ENCODE results near the gene USP6NL. TPM values are rescaled to one million over a fixed set of nuclear protein-coding genes. Genes with fewer than 3 reads are reported as not detected.

Gene USP6NL
- total and polyA plus RNA-seq, 10 of the 15 experiments (the other 5 are each of a cell fraction or from before 2014, with no cell fraction given) = 4.0 to 27.7 (median 18.2) TPM

DNA sequence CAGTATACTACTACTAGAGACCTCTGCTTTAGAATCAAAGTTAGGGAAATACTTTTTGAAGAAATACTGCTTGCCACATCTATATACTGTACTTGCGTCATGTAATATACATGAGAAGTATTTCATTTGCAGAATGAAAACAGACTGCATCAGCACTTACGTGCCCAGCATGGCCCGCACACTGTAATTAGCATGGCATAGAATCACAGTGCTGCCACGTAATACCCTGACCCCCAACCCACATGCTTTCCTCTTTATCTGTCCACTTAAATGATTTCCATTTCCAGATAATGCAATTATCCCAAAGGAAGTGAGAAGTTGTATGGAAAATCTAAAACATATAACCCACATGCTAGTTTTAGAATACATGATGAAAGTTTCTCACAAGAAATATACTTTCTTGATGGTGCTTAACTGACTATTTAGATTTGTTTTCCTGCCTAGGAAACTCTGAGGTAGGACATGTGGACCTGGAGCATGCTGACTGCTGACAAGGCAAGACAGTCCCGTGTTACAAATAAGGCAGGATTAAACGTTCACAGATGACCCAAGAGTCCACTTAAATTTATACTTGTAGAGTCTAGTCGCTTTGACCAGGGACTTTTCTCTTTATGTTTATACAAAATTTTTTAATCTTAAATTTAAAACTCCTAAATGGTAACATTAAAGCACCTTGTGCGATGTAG lies 12.6 kb downstream of the USP6NL start:
- intact Hi-C loops (cut with micrococcal nuclease; ENCODE audit: unreplicated experiment) (no loop called here), in situ Hi-C loops (cut with MboI) (no loop called here)
- no TSS peak for BruUV-seq (replicated peaks)
- Histone ChIP-seq H3K4me3 (peak overlapping the region; percentile 59; the same call in 1 of the 2 replicates), H3K27ac (ENCODE audit: control insufficient read depth, insufficient read depth) (peak overlapping the region; percentile 71), H3K4me2 (ENCODE audit: control insufficient read depth, insufficient read depth) (peak overlapping the region; percentile 88), H2AFZ (ENCODE audit: control insufficient read depth, low read depth, low read length) (no peak overlapping the region), H3K79me2 (ENCODE audit: control insufficient read depth, insufficient read depth, low read length) (peaks cover 97% of the 10 kb centered on the region), H3K27me3 (replicated peaks in 1 of 2; ENCODE audit: control insufficient read depth in 2 of 2, insufficient read depth in 2 of 2, low read length in 1 of 2) (no peaks in the 10 kb centered on the region), H3K4me1 (ENCODE audit: control insufficient read depth, insufficient read depth, low read length) (peaks cover 41% of the 10 kb centered on the region), H3K36me3 (ENCODE audit: control insufficient read depth in 2 of 2, insufficient read depth in 2 of 2, low read length in 1 of 2) (peaks cover 0 to 3% of the 10 kb centered on the region in 2 experiments; a peak in 2 of 4 replicates), H3K9ac (ENCODE audit: control insufficient read depth, insufficient read depth, low read length) (peak overlapping the region; percentile 64), H3K9me3 (replicated peaks; ENCODE audit: control insufficient read depth, insufficient read depth, low read length) (no peaks in the 10 kb centered on the region; the same call in 2 of the 3 replicates), H4K20me1 (ENCODE audit: control insufficient read depth, insufficient read depth) (no peaks in the 10 kb centered on the region)
- FAIRE-seq (no peak), ATAC-seq (peak; percentile 20), DNase-seq (ENCODE audit: low read depth, low spot score) (no peak)
- ChIA-PET SMC1A (ENCODE audit: uncharacterized antibody, unreplicated experiment) (interaction anchor here (1.0 to 1.8 kb wide), 4 partner anchors 9 to 87 kb away, joined by 3 to 4 read pairs (median 4); no protein-coding TSS in a partner anchor), CTCF (interaction anchor here (0.6 kb wide), 2 partner anchors 84 to 964 kb away, joined by 3 read pairs; no protein-coding TSS in a partner anchor), POLR2A (interaction anchor here (0.6 to 1.0 kb wide), 3 partner anchors 9 to 38 kb away, joined by 3 to 9 read pairs (median 6); no protein-coding TSS in a partner anchor), RAD21 (ENCODE audit: unreplicated experiment) (interaction anchor here (1.2 kb wide), 1 partner anchor 11 kb away, joined by 4 read pairs; no protein-coding TSS in a partner anchor)
- WGBS (ENCODE audit: insufficient coverage, insufficient replicate concordance, low lambda C conversion rate, missing lambda C conversion rate) = 77% methylated on average over 8 of the region's 8 CpGs
- 0 out of 2 replicates have a peak, but pooled peaks have one; percentile 30 for TF ChIP-seq EED (IDR thresholded peaks at IDR 0.05; ENCODE audit: low read depth)
- peak; percentile 69 for TF ChIP-seq CREB1 (IDR thresholded peaks at IDR 0.05; ENCODE audit: low read depth)
- TF ChIP-seq RUNX3 (IDR thresholded peaks at IDR 0.05; ENCODE audit: low read length) = no peak

DNA sequence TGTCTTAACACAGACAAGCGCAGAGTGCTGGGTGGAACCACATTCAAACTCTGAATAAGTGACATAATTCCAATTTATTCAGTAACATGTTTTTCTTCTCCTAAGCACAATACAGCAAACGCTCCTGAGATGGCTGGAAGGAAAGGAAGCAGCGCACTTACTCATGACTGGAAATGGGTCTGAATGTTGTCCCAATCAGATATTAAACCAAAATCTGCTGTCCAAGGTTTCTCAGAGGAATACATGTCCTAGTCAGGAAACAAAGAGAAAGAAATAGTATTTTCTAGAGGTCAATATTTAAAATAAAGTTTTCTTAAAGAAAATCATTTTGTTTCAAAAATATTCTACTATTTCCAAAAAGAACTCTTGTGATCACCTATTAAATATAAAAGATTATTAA lies 14.0 kb downstream of the USP6NL start:
- Histone ChIP-seq H3K4me3 (no peak overlapping the region), H2AFZ (ENCODE audit: control insufficient read depth, low read depth, low read length) (no peak overlapping the region), H3K79me2 (ENCODE audit: control insufficient read depth, insufficient read depth, low read length) (peaks cover 97% of the 10 kb centered on the region), H3K4me2 (ENCODE audit: control insufficient read depth, insufficient read depth) (no peak overlapping the region), H3K27ac (ENCODE audit: control insufficient read depth, insufficient read depth) (no peak overlapping the region), H3K27me3 (replicated peaks in 1 of 2; ENCODE audit: control insufficient read depth in 2 of 2, insufficient read depth in 2 of 2, low read length in 1 of 2) (no peaks in the 10 kb centered on the region), H3K4me1 (ENCODE audit: control insufficient read depth, insufficient read depth, low read length) (peaks cover 33% of the 10 kb centered on the region), H4K20me1 (ENCODE audit: control insufficient read depth, insufficient read depth) (no peaks in the 10 kb centered on the region), H3K9me3 (replicated peaks; ENCODE audit: control insufficient read depth, insufficient read depth, low read length) (no peaks in the 10 kb centered on the region; the same call in 2 of the 3 replicates), H3K9ac (ENCODE audit: control insufficient read depth, insufficient read depth, low read length) (no peak overlapping the region), H3K36me3 (ENCODE audit: control insufficient read depth in 2 of 2, insufficient read depth in 2 of 2, low read length in 1 of 2) (peaks cover 0 to 3% of the 10 kb centered on the region in 2 experiments; a peak in 2 of 4 replicates)
- no TSS peak for BruUV-seq (replicated peaks)
- intact Hi-C loops (cut with micrococcal nuclease; ENCODE audit: unreplicated experiment) = no loop called here
- FAIRE-seq (no peak), DNase-seq (ENCODE audit: low read depth, low spot score) (no peak), ATAC-seq (no peak)
- SMC1A ChIA-PET (ENCODE audit: uncharacterized antibody, unreplicated experiment) = interaction anchor here (0.8 to 1.3 kb wide), 2 partner anchors 10 to 12 kb away, joined by 3 to 6 read pairs; no protein-coding TSS in a partner anchor
- CTCF ChIA-PET = no interaction called here
- POLR2A ChIA-PET = no interaction called here
- in situ Hi-C loops (cut with MboI) = no loop called here
- RAD21 ChIA-PET (ENCODE audit: unreplicated experiment) = no interaction called here
- 98% methylated on average over 3 of the region's 3 CpGs for WGBS (ENCODE audit: insufficient coverage, insufficient replicate concordance, low lambda C conversion rate, missing lambda C conversion rate)
- TF ChIP-seq, protein P1, sequence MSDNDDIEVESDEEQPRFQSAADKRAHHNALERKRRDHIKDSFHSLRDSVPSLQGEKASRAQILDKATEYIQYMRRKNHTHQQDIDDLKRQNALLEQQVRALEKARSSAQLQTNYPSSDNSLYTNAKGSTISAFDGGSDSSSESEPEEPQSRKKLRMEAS (IDR thresholded peaks at IDR 0.05; ENCODE audit: low read depth, low read length) = no peak
- no peak for TF ChIP-seq RBBP5 (conservative IDR thresholded peaks at IDR 0.05)
- no peak for TF ChIP-seq MTA3 (IDR thresholded peaks at IDR 0.05; ENCODE audit: borderline replicate concordance, low read length)
- TF ChIP-seq, protein P2, sequence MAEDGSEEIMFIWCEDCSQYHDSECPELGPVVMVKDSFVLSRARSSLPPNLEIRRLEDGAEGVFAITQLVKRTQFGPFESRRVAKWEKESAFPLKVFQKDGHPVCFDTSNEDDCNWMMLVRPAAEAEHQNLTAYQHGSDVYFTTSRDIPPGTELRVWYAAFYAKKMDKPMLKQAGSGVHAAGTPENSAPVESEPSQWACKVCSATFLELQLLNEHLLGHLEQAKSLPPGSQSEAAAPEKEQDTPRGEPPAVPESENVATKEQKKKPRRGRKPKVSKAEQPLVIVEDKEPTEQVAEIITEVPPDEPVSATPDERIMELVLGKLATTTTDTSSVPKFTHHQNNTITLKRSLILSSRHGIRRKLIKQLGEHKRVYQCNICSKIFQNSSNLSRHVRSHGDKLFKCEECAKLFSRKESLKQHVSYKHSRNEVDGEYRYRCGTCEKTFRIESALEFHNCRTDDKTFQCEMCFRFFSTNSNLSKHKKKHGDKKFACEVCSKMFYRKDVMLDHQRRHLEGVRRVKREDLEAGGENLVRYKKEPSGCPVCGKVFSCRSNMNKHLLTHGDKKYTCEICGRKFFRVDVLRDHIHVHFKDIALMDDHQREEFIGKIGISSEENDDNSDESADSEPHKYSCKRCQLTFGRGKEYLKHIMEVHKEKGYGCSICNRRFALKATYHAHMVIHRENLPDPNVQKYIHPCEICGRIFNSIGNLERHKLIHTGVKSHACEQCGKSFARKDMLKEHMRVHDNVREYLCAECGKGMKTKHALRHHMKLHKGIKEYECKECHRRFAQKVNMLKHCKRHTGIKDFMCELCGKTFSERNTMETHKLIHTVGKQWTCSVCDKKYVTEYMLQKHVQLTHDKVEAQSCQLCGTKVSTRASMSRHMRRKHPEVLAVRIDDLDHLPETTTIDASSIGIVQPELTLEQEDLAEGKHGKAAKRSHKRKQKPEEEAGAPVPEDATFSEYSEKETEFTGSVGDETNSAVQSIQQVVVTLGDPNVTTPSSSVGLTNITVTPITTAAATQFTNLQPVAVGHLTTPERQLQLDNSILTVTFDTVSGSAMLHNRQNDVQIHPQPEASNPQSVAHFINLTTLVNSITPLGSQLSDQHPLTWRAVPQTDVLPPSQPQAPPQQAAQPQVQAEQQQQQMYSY (CRISPR knock-in tag; IDR thresholded peaks at IDR 0.05) = no peak
- TF ChIP-seq LARP7 (IDR thresholded peaks at IDR 0.05) = no peak
- TF ChIP-seq, protein P3, sequence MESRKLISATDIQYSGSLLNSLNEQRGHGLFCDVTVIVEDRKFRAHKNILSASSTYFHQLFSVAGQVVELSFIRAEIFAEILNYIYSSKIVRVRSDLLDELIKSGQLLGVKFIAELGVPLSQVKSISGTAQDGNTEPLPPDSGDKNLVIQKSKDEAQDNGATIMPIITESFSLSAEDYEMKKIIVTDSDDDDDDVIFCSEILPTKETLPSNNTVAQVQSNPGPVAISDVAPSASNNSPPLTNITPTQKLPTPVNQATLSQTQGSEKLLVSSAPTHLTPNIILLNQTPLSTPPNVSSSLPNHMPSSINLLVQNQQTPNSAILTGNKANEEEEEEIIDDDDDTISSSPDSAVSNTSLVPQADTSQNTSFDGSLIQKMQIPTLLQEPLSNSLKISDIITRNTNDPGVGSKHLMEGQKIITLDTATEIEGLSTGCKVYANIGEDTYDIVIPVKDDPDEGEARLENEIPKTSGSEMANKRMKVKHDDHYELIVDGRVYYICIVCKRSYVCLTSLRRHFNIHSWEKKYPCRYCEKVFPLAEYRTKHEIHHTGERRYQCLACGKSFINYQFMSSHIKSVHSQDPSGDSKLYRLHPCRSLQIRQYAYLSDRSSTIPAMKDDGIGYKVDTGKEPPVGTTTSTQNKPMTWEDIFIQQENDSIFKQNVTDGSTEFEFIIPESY (IDR thresholded peaks at IDR 0.05) = no peak

All from GM12878 (cell line).